SK-N-SH (cell line): Measurements from ENCODE around the gene USP12.

ENCODE experiments used
- MXI1 ChIP-seq: IDR thresholded peaks from 2 replicates; pipeline ENCODE4 v1.6.1; 2012; ENCODE audit warnings: mild to moderate bottlenecking, low read depth, low read length, improper control_type of control experiment
- NFIC ChIP-seq: IDR thresholded peaks from 2 replicates; pipeline ENCODE4 v1.4.0; 2012; ENCODE audit warnings: borderline replicate concordance
- POLR2AphosphoS5 ChIP-seq: IDR thresholded peaks from 2 replicates; pipeline ENCODE4 v1.6.1; 2012; ENCODE audit warnings: low read depth, low read length
- RAD21 ChIP-seq: IDR thresholded peaks from 2 replicates; pipeline ENCODE4 v1.6.1; 2012; ENCODE audit warnings: mild to moderate bottlenecking, low read length
- RFX5 ChIP-seq: IDR thresholded peaks from 2 replicates; pipeline ENCODE4 v1.6.1; 2012; ENCODE audit warnings: mild to moderate bottlenecking, improper control_type of control experiment, low read length
- SMC3 ChIP-seq: IDR thresholded peaks from 2 replicates; pipeline ENCODE4 v1.6.1; 2012; ENCODE audit warnings: low read depth, low read length, improper control_type of control experiment
- TAF1 ChIP-seq: IDR thresholded peaks from 2 replicates; pipeline ENCODE4 v1.6.1; 2012; ENCODE audit warnings: low read depth, mild to moderate bottlenecking, low read length, moderate library complexity, borderline replicate concordance
- TF ChIP-seq, protein P1 (sequence below): fragments of 200-600 bp; sonication (generic); IDR thresholded peaks from 2 replicates; pipeline ENCODE4 v1.6.1; 2017; ENCODE audit warnings: antibody characterized with exemption, mild to moderate bottlenecking, moderate library complexity
- TF ChIP-seq, protein P2 (sequence below): IDR thresholded peaks from 2 replicates; pipeline ENCODE4 v1.6.1; 2012; ENCODE audit warnings: mild to moderate bottlenecking, low read depth, low read length, moderate library complexity
- TF ChIP-seq, protein P3 (sequence below): fragments of 150-350 bp; IDR thresholded peaks from 2 replicates; pipeline ENCODE4 v1.6.1; 2017; ENCODE audit warnings: antibody characterized with exemption, low read length, low read depth, borderline replicate concordance

DNA sequence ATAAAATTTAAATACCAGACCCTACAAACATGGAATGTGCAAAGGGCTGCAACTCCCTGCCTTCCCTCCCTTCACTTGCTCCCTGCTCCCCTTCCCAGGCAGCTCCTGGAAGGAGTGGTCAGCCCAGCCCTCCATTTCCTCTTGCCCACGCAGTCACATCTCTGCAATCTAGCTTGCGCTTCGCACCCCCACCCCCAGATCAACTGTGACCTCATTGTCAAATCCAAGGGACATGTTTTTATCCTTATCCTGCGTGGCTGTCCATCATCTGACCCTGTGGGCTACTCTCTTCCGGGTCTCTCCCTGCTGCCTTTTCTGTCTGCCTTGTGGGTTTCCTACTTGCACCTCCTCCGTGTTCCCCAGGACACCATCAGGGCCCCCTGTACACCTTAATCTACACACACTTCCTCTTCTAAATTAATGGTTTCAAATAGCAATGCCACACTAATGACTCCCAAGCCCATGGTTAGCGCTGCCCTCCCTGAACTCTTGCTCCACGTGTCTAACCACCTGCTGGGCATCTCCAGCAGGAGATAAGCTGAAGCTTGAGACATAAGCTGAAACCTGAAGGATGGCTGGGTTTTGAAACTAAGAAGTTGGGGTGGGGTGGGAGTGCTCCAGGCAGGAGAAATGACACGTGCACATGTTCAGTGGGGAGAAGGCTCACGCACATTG is 118.3 kb downstream of the USP12 start:
- TF ChIP-seq NFIC (no peak), POLR2AphosphoS5 (no peak), TAF1 (no peak), MXI1 (no peak), SMC3 (no peak), RAD21 (no peak), RFX5 (no peak)
- TF ChIP-seq, protein P1, sequence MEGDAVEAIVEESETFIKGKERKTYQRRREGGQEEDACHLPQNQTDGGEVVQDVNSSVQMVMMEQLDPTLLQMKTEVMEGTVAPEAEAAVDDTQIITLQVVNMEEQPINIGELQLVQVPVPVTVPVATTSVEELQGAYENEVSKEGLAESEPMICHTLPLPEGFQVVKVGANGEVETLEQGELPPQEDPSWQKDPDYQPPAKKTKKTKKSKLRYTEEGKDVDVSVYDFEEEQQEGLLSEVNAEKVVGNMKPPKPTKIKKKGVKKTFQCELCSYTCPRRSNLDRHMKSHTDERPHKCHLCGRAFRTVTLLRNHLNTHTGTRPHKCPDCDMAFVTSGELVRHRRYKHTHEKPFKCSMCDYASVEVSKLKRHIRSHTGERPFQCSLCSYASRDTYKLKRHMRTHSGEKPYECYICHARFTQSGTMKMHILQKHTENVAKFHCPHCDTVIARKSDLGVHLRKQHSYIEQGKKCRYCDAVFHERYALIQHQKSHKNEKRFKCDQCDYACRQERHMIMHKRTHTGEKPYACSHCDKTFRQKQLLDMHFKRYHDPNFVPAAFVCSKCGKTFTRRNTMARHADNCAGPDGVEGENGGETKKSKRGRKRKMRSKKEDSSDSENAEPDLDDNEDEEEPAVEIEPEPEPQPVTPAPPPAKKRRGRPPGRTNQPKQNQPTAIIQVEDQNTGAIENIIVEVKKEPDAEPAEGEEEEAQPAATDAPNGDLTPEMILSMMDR, result no peak
- TF ChIP-seq, protein P2, sequence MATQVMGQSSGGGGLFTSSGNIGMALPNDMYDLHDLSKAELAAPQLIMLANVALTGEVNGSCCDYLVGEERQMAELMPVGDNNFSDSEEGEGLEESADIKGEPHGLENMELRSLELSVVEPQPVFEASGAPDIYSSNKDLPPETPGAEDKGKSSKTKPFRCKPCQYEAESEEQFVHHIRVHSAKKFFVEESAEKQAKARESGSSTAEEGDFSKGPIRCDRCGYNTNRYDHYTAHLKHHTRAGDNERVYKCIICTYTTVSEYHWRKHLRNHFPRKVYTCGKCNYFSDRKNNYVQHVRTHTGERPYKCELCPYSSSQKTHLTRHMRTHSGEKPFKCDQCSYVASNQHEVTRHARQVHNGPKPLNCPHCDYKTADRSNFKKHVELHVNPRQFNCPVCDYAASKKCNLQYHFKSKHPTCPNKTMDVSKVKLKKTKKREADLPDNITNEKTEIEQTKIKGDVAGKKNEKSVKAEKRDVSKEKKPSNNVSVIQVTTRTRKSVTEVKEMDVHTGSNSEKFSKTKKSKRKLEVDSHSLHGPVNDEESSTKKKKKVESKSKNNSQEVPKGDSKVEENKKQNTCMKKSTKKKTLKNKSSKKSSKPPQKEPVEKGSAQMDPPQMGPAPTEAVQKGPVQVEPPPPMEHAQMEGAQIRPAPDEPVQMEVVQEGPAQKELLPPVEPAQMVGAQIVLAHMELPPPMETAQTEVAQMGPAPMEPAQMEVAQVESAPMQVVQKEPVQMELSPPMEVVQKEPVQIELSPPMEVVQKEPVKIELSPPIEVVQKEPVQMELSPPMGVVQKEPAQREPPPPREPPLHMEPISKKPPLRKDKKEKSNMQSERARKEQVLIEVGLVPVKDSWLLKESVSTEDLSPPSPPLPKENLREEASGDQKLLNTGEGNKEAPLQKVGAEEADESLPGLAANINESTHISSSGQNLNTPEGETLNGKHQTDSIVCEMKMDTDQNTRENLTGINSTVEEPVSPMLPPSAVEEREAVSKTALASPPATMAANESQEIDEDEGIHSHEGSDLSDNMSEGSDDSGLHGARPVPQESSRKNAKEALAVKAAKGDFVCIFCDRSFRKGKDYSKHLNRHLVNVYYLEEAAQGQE, result no peak
- TF ChIP-seq, protein P3, sequence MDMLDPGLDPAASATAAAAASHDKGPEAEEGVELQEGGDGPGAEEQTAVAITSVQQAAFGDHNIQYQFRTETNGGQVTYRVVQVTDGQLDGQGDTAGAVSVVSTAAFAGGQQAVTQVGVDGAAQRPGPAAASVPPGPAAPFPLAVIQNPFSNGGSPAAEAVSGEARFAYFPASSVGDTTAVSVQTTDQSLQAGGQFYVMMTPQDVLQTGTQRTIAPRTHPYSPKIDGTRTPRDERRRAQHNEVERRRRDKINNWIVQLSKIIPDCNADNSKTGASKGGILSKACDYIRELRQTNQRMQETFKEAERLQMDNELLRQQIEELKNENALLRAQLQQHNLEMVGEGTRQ, result no peak
